IMR-90 (cell line): ENCODE results near the gene PBX3. TPM values are rescaled to one million over a fixed set of nuclear protein-coding genes. Genes with fewer than 3 reads are reported as not detected.

Experiments used
- ATAC-seq: fragments of 200-7000 bp; cut with Tn5 transposase; 2 replicates; pipeline ENCODE4 v1.9.1; 2020; ENCODE audit warnings: low read depth, mild to moderate bottlenecking, moderate library complexity
- BruUV-seq: library from RNA; stranded (reverse); fragments of 400-500 nt; replicated peaks from 2 replicates; lab custom pipeline; 2021; lab: Mats Ljungman, UMichigan
- CTCF ChIA-PET: fragments of 300-600 bp; formaldehyde crosslinking; extraction: SDS; loops from one replicate; lab custom pipeline; 2021; ENCODE audit warnings: antibody characterized with exemption; lab: Yijun Ruan, JAX
- POLR2A ChIA-PET: fragments of 300-600 bp; sonication (Branson Sonifier 250); formaldehyde crosslinking; loops from one replicate; lab custom pipeline; 2022; ENCODE audit warnings: antibody characterized with exemption; ENCODE audit not compliant: unreplicated experiment; lab: Charles Lee
- DNase-seq: peaks from one replicate; pipeline ENCODE4 v3.0.0; 2013
- H2AFZ ChIP-seq: replicated peaks from 2 replicates; pipeline ENCODE3; 2013; ENCODE audit warnings: low read length, mild to moderate bottlenecking; ENCODE audit not compliant: poor library complexity
- H2AK5ac ChIP-seq: 2 replicates; pipeline ENCODE4 v1.6.1; 2013; ENCODE audit warnings: low read depth, low read length, inconsistent platforms
- H2AK9ac ChIP-seq: replicated peaks from 2 replicates; pipeline ENCODE3; 2013; ENCODE audit warnings: mild to moderate bottlenecking, low read depth, low read length, moderate library complexity; ENCODE audit not compliant: poor library complexity
- H2BK120ac ChIP-seq: 2 replicates; pipeline ENCODE4 v1.6.1; 2013; ENCODE audit warnings: low read depth, low read length, inconsistent platforms
- H2BK15ac ChIP-seq: 3 replicates; pipeline ENCODE4 v1.6.1; 2013; ENCODE audit warnings: low read depth, low read length, inconsistent platforms
- H2BK20ac ChIP-seq: 2 replicates; pipeline ENCODE4 v1.6.1; 2013; ENCODE audit warnings: low read depth, mild to moderate bottlenecking, inconsistent platforms, low read length, moderate library complexity
- H2BK5ac ChIP-seq: 2 replicates; pipeline ENCODE4 v1.6.1; 2013; ENCODE audit warnings: mild to moderate bottlenecking, low read depth, low read length, inconsistent platforms; ENCODE audit not compliant: poor library complexity, severe bottlenecking
- H3K14ac ChIP-seq: replicated peaks from 2 replicates; pipeline ENCODE4 v1.6.1; 2013; ENCODE audit warnings: low read depth, low read length, inconsistent platforms
- H3K18ac ChIP-seq: 2 replicates; pipeline ENCODE4 v1.6.1; 2013; ENCODE audit warnings: low read depth, low read length, control low read depth
- H3K23ac ChIP-seq: 2 replicates; pipeline ENCODE4 v1.6.1; 2013; ENCODE audit warnings: low read depth, low read length, inconsistent platforms
- H3K27ac ChIP-seq: 2 replicates; pipeline ENCODE4 v1.5.1; 2013; ENCODE audit warnings: mild to moderate bottlenecking, control low read depth, low read length; ENCODE audit not compliant: insufficient read depth
- H3K27me3 ChIP-seq: 2 replicates; pipeline ENCODE4 v1.6.1; 2013; ENCODE audit warnings: low read length; ENCODE audit not compliant: control insufficient read depth, insufficient read depth
- H3K36me3 ChIP-seq: 2 replicates; pipeline ENCODE4 v1.6.1; 2013; ENCODE audit warnings: low read length, mixed read lengths; ENCODE audit not compliant: control insufficient read depth, insufficient read depth
- H3K4ac ChIP-seq: 2 replicates; pipeline ENCODE4 v1.6.1; 2013; ENCODE audit warnings: low read depth, low read length, inconsistent platforms
- H3K4me1 ChIP-seq: 2 replicates; pipeline ENCODE4 v1.6.1; 2013; ENCODE audit warnings: low read length, mixed read lengths; ENCODE audit not compliant: control insufficient read depth, insufficient read depth
- H3K4me2 ChIP-seq: 2 replicates; pipeline ENCODE4 v1.6.1; 2013; ENCODE audit warnings: low read depth, mild to moderate bottlenecking, control low read depth, low read length, moderate library complexity
- H3K4me3 ChIP-seq: 2 replicates; pipeline ENCODE4 v1.5.1; 2013; ENCODE audit warnings: low read depth, mild to moderate bottlenecking, control low read depth, low read length, moderate library complexity; ENCODE audit not compliant: insufficient read depth
- H3K56ac ChIP-seq: 2 replicates; pipeline ENCODE4 v1.6.1; 2013; ENCODE audit warnings: low read length, inconsistent platforms; ENCODE audit not compliant: insufficient read depth; ENCODE audit errors: extremely low read depth
- H3K79me1 ChIP-seq, 2 experiments: 2 replicates each; pipeline ENCODE4 v1.6.1; 2013; ENCODE audit warnings: low read length in 2 of 2, inconsistent platforms in 1 of 2, low read depth in 1 of 2
- H3K9ac ChIP-seq: 2 replicates; pipeline ENCODE4 v1.6.1; 2013; ENCODE audit warnings: low read depth, low read length, control low read depth
- H3K9me1 ChIP-seq: 2 replicates; pipeline ENCODE4 v1.6.1; 2013; ENCODE audit warnings: low read length, inconsistent platforms; ENCODE audit not compliant: insufficient read depth
- H3K9me3 ChIP-seq: 2 replicates; pipeline ENCODE4 v1.6.1; 2013; ENCODE audit warnings: low read length; ENCODE audit not compliant: control insufficient read depth, insufficient read depth
- H4K20me1 ChIP-seq: 2 replicates; pipeline ENCODE4 v1.6.1; 2013; ENCODE audit warnings: low read length, inconsistent platforms; ENCODE audit not compliant: insufficient read depth
- H4K5ac ChIP-seq: 2 replicates; pipeline ENCODE4 v1.6.1; 2013; ENCODE audit warnings: mild to moderate bottlenecking, low read depth, low read length, control low read depth
- H4K8ac ChIP-seq, 2 experiments: 2 replicates each; pipeline ENCODE4 v1.6.1; 2013; ENCODE audit warnings: low read depth in 2 of 2, low read length in 2 of 2, control low read depth in 1 of 2, inconsistent platforms in 1 of 2
- H4K91ac ChIP-seq: 2 replicates; pipeline ENCODE4 v1.6.1; 2013; ENCODE audit warnings: low read depth, low read length, inconsistent platforms; ENCODE audit not compliant: insufficient read depth
- BHLHE40 ChIP-seq: fragments of 150-350 bp; IDR thresholded peaks from 2 replicates; pipeline ENCODE4 v1.6.1; 2016; ENCODE audit warnings: mild to moderate bottlenecking, low read depth, low read length
- CEBPB ChIP-seq: IDR thresholded peaks from 2 replicates; pipeline ENCODE4 v1.6.1; 2012; ENCODE audit warnings: low read depth, low read length, improper control_type of control experiment
- CHD1 ChIP-seq: IDR thresholded peaks from 2 replicates; pipeline ENCODE4 v1.6.1; 2012; ENCODE audit warnings: low read depth, low read length, improper control_type of control experiment
- CTCF ChIP-seq: conservative IDR thresholded peaks from 2 replicates; pipeline ENCODE4 v1.5.1; 2012; ENCODE audit warnings: mild to moderate bottlenecking, low read depth, low read length, improper control_type of control experiment
- ELK1 ChIP-seq: fragments of 150-350 bp; IDR thresholded peaks from 2 replicates; pipeline ENCODE4 v1.6.1; 2016; ENCODE audit warnings: low read depth, mild to moderate bottlenecking, low read length, moderate library complexity, borderline replicate concordance
- FOS ChIP-seq: fragments of 150-350 bp; IDR thresholded peaks from 2 replicates; pipeline ENCODE4 v1.6.1; 2016; ENCODE audit warnings: low read depth, low read length
- MAFK ChIP-seq: IDR thresholded peaks from 2 replicates; pipeline ENCODE4 v1.6.1; 2012; ENCODE audit warnings: low read depth, low read length, improper control_type of control experiment
- MAZ ChIP-seq: IDR thresholded peaks from 2 replicates; pipeline ENCODE4 v1.6.1; 2012; ENCODE audit warnings: low read depth, mild to moderate bottlenecking, low read length, improper control_type of control experiment, moderate library complexity, borderline replicate concordance
- MXI1 ChIP-seq: IDR thresholded peaks from 2 replicates; pipeline ENCODE4 v1.6.1; 2012; ENCODE audit warnings: low read depth, mild to moderate bottlenecking, low read length, moderate library complexity, borderline replicate concordance
- NFE2L2 ChIP-seq: fragments of 150-350 bp; IDR thresholded peaks from 2 replicates; pipeline ENCODE4 v1.6.1; 2016; ENCODE audit warnings: low read depth, mild to moderate bottlenecking, low read length
- POLR2A ChIP-seq: IDR thresholded peaks from 2 replicates; pipeline ENCODE4 v1.6.1; 2012; ENCODE audit warnings: mild to moderate bottlenecking, low read depth, low read length
- RAD21 ChIP-seq: IDR thresholded peaks from 2 replicates; pipeline ENCODE4 v1.6.1; 2012; ENCODE audit warnings: low read length, improper control_type of control experiment
- RCOR1 ChIP-seq: IDR thresholded peaks from 2 replicates; pipeline ENCODE4 v1.6.1; 2012; ENCODE audit warnings: mild to moderate bottlenecking, low read length, improper control_type of control experiment; ENCODE audit not compliant: insufficient replicate concordance
- RFX5 ChIP-seq: IDR thresholded peaks from 2 replicates; pipeline ENCODE4 v1.8.0; 2012; ENCODE audit warnings: low read depth, mild to moderate bottlenecking, low read length, moderate library complexity
- SMC3 ChIP-seq: fragments of 150-350 bp; IDR thresholded peaks from 2 replicates; pipeline ENCODE4 v1.6.1; 2016; ENCODE audit warnings: low read depth, mild to moderate bottlenecking, antibody characterized with exemption, low read length, moderate library complexity
- USF2 ChIP-seq: fragments of 150-350 bp; IDR thresholded peaks from 2 replicates; pipeline ENCODE4 v1.6.1; 2017; ENCODE audit warnings: mild to moderate bottlenecking, antibody characterized with exemption, low read length, low read depth
- WGBS, 2 experiments: methylation state at CpG; one replicate each; pipeline versions ENCODE4 v1.1.5 to v1.1.7; 2013; ENCODE audit warnings: missing lambda C conversion rate in 2 of 2; ENCODE audit not compliant: insufficient read length in 1 of 2; ENCODE audit errors: extremely low coverage in 2 of 2; 5-methylcytosine and 5-hydroxymethylcytosine counted together
- dilution Hi-C: fragments of 300-500 bp; cut with HindIII; formaldehyde crosslinking; loops from one replicate; pipeline ENCODE4 v1.14.3; 2018; ENCODE audit warnings: low sequenced_read_pairs; ENCODE audit not compliant: unreplicated experiment
- in situ Hi-C: fragments of 300-500 bp; cut with MboI; formaldehyde crosslinking; loops from 3 replicates; pipeline ENCODE4 v1.14.3; 2019; ENCODE audit warnings: low sequenced_read_pairs, inconsistent platforms, mixed read lengths
- intact Hi-C: fragments of 100-400 bp; cut with micrococcal nuclease; formaldehyde crosslinking; loops from 2 replicates; pipeline ENCODE4 v1.10.0; 2022
- polyA plus RNA-seq, 3 experiments: library from polyadenylated mRNA; depleted of rRNA; stranded (reverse); fragments of >200 nt; gene quantifications; 2 replicates each; pipeline ENCODE4 v1.2.3, GENCODE V29; 2012; ENCODE audit warnings: low replicate concordance in 1 of 3
- total RNA-seq: library from RNA; depleted of rRNA; stranded (reverse); fragments of >200 nt; gene quantifications from 2 replicates; pipeline ENCODE4 v1.2.3, GENCODE V29; 2012

PBX3 gene
- total and polyA plus RNA-seq, 2 of the 4 experiments (the other 2 are of a cell fraction) = 12.0 to 15.6 TPM

GRCh38 chr9:125906893-125907292 lies 159.7 kb downstream of the PBX3 start:
- Histone ChIP-seq H3K4ac (no peak overlapping the region), H4K8ac (no peak overlapping the region), H3K79me1 (peaks cover 12 to 13% of the 10 kb centered on the region in 2 experiments; a peak in 3 of 4 replicates), H4K5ac (no peak overlapping the region), H4K20me1 (no peaks in the 10 kb centered on the region), H3K36me3 (no peaks in the 10 kb centered on the region), H2BK20ac (no peak overlapping the region), H3K4me1 (peaks cover 6% of the 10 kb centered on the region), H4K91ac (no peak overlapping the region), H2AFZ (no peak overlapping the region), H2BK120ac (no peak overlapping the region), H3K4me3 (no peak overlapping the region), H3K14ac (no peak overlapping the region), H3K9ac (no peak overlapping the region), H2AK5ac (no peak overlapping the region), H3K27ac (no peak overlapping the region), H3K9me1 (peaks cover 3% of the 10 kb centered on the region), H3K27me3 (no peaks in the 10 kb centered on the region), H3K18ac (no peak overlapping the region), H3K23ac (no peak overlapping the region), H2AK9ac (no peak overlapping the region), H3K4me2 (no peak overlapping the region), H2BK5ac (no peak overlapping the region), H3K9me3 (no peaks in the 10 kb centered on the region), H3K56ac (no peak overlapping the region), H2BK15ac (no peak overlapping the region)
- in situ Hi-C loops (no loop called here), intact Hi-C loops (no loop called here), dilution Hi-C loops (no loop called here)
- BruUV-seq = no TSS peak
- TF ChIP-seq RCOR1 (no peak), MAFK (no peak), MAZ (no peak), BHLHE40 (no peak), POLR2A (no peak), CEBPB (no peak), NFE2L2 (no peak), CTCF (no peak), RAD21 (no peak), SMC3 (no peak), RFX5 (no peak), USF2 (no peak), ELK1 (no peak), CHD1 (no peak), MXI1 (no peak), FOS (no peak)
- DNase-seq = no peak
- no CpG with 5 or more reads among the region's 1 CpG for WGBS, 2 experiments
- no peak for ATAC-seq
- POLR2A ChIA-PET = no interaction called here
- CTCF ChIA-PET = no interaction called here
